C4-2B (cell line): ENCODE measurements around the gene PKN2.

Experiments
- ZFX ChIP-seq: fragments of 450-650 bp; IDR thresholded peaks from 2 replicates; pipeline ENCODE4 v1.6.1; 2017
- TF ChIP-seq, protein P1 (sequence below): fragments of 450-650 bp; conservative IDR thresholded peaks from 2 replicates; pipeline ENCODE4 v1.5.1; 2017; ENCODE audit warnings: mild to moderate bottlenecking

DNA sequence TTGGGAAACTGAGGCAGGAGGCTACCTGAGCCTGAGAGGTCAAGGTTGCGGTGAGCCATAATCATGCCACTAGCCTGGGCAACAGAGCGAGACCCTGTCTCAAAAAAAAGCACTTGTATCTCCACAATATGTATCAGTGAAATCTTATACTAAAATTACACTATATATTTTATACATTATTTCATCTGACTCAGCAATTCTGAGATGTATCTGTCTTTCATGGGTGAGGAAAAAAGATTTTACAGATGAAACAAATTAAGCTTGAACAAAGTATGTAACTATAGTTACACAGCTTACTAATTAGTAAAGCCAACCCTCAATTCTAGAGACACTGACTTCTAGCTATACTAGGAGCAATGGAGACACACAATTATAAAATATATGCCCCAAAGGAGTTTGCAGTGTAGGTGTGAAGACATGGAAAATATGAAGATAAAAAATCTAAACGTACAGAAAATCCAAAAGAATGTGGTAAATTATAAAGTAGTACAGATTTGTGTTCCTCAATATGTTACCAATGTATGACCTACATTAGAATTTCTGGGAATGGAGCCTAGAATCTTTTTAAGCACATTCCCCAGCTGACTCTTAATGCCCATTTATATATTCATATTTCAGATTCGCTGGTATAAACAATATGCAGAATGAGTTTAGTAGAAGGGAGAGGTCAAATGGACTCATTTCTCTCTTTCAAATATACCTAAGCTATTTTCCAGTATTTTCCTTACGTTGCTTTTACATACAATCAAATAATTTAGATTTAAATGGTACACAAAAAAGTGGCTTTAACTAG lies 192.7 kb downstream of the PKN2 start:
- TF ChIP-seq, protein P1, sequence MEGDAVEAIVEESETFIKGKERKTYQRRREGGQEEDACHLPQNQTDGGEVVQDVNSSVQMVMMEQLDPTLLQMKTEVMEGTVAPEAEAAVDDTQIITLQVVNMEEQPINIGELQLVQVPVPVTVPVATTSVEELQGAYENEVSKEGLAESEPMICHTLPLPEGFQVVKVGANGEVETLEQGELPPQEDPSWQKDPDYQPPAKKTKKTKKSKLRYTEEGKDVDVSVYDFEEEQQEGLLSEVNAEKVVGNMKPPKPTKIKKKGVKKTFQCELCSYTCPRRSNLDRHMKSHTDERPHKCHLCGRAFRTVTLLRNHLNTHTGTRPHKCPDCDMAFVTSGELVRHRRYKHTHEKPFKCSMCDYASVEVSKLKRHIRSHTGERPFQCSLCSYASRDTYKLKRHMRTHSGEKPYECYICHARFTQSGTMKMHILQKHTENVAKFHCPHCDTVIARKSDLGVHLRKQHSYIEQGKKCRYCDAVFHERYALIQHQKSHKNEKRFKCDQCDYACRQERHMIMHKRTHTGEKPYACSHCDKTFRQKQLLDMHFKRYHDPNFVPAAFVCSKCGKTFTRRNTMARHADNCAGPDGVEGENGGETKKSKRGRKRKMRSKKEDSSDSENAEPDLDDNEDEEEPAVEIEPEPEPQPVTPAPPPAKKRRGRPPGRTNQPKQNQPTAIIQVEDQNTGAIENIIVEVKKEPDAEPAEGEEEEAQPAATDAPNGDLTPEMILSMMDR, result no peak
- no peak for TF ChIP-seq ZFX
